C4-2B (cell line): Measurements from ENCODE around the gene GH2.
"Not testable (repeated sequence)": the region's sequence is repeated elsewhere in the genome, so short reads cannot be mapped to it uniquely, and the experiment has no call there.

Experiments used
- CTCF ChIP-seq: fragments of 450-650 bp; conservative IDR thresholded peaks from 2 replicates; pipeline ENCODE4 v1.5.1; 2017; ENCODE audit warnings: mild to moderate bottlenecking
- ZFX ChIP-seq: fragments of 450-650 bp; IDR thresholded peaks from 2 replicates; pipeline ENCODE4 v1.6.1; 2017

GRCh38 chr17:63922402-63922801 is 40.7 kb upstream of the GH2 start:
- not testable (repeated sequence) for TF ChIP-seq CTCF, ZFX
